Measurements from ENCODE around the gene ARID1B.

ARID1B gene

DNA sequence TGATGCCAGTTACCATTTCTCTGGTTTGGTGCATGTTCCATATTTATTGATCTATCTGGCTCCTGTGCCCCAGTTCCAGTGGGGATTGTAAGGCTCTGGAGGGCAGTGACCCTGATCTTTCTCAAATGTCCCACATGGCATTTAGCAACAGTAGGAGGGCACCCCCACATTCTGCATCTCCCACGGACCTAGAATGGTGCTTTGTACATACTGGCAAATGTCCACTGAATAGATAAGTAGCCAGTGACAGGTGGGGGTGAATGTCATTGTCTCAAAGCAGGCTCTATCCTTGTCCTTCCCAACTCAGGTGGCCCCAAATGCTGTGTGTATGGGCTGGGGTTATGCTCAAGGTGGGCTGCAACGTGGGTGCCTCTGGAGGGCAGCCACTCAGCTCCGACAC is 462.0 kb downstream of the ARID1B start:
- DNase-seq, result no peak

DNA sequence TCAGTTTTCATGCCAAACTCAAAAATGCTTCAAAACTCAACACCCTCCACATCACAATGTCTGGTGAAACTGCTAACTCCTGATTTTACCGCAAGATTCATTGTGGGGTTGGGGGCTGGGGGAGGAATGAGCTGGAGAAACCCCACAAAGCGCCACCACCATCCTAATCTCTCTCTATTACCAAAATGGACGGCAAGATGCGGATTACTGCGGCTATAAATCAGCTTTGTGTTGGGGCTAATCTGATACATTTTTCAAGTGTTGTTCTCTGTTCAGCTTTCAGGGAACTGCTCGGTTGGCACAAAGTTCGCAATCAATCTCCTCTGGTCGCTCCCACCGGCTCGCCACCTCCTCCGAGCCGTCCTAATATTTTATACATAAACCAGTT is 462.5 kb downstream of the ARID1B start:
- DNase-seq, result no peak

DNA sequence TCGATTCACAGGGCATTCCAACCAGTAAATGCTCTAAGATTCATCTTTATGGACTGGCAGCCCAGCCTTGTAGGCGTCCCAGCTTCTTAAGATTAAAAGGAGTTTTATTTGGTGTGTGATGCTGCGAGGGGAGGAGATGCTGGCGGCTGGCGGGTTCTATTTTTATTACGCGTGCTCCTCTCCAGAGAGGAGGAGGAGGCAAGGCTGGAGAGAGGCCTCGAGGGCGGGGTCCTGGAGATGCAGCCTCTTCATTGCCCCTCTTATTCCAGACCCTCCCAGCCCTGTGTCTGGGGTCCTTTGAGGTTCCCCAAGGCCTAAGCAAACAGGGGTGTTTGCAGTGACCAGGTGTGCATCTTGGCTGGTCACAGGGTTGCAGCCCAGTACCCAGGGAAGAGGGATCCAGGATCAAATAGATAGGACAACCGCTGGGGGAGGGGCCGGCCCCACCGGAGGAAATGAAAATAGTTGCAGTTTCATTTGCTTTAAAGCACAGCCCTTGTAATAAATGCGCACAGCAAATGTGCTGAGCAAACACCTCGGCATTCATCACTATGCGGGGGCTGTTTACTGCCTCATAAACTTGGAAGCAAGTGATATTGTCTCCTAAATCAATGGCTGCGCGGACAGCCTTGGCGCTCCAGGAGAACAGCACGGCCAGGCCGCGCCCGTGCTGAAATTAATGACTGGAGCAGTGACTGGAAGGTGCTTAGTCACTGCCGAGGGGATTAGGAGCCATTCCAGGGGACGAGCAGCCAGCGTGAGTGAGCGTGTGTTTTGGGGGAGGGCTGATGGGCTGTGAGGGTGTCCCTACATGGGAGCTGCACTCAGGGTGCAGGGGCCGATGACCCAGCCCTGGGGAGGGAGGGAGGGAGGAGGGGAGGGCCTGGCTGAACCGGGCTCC is 463.1 kb downstream of the ARID1B start:
- DNase-seq, result no peak

DNA sequence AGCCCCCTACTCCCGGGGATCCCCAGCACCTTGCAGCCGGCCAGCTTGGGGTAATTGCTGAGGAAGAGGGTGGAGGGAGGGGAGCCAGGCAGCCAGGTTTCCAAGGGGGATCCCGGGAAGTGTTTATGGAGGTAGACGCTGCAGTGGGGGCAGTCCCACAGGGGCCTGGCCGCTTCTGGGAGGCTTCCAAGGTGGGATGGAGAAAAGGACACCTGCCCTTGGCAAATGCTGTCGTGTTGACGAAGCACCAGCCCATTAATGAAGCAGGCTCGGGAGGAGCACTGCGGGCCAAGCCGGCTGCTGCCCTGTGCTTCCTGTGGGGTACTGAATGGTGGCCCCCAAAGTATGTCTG is 463.8 kb downstream of the ARID1B start:
- DNase-seq, result no peak

DNA sequence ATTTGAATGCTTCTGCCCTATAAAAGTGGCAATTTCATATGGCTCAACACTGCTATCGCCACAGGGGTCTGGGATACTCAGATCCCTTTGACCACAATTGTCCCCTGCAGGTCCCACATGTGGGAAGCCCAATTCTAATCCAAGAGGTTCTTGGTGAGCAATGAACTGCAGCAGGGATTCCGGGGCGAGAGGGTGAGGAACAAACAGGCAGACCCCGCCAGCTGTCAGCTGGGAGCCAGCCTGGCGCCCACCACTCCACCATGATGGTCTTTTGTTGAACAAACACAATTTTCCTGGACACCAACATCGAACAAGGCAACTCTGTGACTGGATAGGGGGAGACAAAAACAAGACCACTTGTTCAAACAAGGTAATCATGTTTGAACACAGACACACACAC is 465.6 kb downstream of the ARID1B start:
- no peak for DNase-seq

DNA sequence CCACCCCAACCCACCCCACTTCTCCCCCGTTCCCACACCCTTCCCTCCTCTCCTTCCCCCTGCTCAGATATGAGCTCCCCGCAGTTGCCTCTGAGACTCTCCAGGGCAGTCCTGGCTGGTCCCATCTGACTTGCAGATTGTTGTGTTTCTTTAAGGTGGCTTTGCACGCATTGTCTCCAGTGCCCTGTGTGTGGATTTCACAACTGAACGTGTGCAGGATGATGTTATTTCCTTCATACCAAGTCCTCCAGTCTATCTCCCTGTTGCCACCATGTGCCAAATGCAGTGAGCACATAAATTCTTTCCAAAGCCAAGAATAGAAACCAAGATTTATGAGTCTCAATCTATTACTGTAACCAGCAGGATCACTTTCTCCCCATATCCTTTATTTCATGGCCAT is 467.0 kb downstream of the ARID1B start:
- DNase-seq, result no peak

DNA sequence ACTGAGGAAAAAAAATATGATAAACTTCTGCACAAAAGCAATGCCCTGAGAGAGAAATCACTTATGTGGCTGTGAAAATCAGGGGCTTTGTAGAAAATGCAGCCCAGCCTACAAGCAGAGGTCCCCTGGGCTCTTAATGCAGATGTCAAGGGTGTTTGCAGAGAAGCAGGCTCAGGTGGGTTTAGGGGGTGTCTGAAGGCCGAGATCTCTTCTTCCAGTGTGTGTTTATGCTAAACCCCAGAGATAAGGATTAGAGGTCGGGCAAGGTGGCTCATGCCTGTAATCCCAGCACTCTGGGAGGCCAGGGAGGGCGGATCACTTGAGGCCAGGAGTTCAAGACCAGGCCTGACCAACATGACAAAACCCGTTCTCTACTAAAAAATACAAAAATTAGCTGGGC is 467.6 kb downstream of the ARID1B start:
- DNase-seq, result no peak

DNA sequence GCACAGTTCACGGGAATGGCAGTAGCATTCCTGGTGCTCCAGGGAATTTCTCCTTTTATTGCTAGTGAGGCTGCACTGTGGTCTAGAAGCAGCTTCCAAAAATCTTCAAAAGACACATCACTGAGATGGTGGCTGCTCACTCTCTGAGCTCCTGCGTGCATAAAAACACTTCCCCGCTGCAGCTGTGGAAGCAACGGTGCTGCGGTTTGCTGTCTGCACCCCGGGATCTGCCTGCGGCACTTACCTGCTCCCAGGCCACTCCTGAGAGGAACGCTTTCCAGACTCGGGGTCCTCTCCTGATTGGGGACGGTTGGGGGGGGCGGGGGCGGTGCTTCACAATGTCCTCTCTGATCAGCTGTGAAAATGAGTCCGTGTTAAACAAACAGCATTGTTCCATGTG is 468.3 kb downstream of the ARID1B start:
- DNase-seq, result no peak

DNA sequence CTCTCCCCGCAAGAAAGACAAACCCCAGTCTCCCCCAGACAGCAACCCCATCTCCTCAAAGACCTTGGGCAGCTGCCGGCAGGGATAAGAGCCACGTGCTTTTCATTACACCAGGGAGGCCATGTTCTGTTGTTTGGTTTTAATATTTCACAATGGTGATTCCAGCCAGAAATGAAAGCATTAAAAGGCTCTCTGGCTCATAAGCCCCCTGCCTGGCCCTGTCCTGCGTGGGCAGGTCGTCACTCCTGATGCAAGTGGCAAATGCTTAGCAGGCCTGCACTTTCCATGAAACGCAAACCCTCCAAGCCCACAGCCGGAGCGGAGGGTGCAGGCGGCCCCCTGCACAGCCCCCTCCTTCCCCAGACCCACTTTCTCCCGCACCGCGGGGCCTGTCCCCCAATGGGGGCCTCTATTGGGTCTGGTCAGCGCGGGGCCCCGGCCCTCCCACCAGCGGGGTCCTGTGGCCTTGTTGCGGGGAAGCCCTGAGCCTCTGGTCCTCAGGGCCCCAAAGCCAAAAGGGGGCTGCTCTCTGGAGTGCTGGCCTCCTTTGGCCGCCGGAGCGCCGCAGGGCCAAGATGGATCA is 469.0 kb downstream of the ARID1B start:
- no peak for DNase-seq

DNA sequence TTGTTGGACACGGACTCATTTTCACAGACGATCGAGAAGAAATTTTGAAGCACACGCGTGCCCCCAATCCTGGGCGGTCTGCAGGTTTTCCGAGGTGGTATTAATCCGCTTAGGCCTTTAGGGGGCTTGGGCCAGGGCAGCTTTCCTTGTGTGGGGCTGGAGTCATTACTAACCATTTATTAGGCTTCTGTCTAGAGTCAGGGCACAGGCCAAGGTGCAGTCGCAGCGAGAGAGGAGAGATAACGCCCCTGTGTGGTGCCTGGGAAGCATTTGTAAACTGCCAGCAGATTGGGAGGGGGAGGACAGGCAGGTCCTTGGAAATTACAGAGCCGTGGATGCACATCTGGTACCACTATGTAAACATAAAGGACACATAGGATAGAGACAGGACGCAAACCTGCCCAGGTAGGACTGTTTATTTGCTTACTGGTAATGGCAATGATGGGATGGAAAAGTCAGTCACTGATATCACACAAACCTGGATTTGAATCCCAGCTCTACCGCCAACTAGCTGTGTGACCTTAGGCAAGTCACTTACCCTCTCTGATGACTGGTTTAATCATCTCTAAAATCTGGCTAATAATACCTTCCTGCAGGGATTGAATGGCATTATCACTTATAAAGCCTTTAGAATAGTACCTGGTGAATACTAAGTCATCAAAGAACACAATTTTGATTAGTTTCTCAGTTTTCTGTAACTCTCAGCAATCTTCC is 469.8 kb downstream of the ARID1B start:
- DNase-seq, result no peak

DNA sequence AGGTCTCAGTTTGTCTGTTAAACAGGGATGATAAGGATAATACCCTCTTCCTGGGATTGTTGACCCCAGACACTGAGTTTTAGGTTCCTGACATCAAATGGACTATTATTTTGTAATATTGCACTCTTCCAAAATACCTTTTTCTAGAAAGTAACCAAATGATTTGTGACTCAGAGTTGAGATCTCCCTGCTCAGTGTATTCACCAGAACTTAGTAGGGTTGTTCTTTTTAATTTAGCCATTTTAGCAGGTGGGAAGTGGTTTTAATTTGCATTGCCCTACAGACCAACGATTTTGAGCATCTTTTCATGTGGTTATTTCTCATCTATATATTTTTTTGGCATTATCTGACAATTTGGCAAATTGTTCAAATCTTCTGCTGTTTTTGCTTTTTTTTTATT is 471.1 kb downstream of the ARID1B start:
- no peak for DNase-seq

DNA sequence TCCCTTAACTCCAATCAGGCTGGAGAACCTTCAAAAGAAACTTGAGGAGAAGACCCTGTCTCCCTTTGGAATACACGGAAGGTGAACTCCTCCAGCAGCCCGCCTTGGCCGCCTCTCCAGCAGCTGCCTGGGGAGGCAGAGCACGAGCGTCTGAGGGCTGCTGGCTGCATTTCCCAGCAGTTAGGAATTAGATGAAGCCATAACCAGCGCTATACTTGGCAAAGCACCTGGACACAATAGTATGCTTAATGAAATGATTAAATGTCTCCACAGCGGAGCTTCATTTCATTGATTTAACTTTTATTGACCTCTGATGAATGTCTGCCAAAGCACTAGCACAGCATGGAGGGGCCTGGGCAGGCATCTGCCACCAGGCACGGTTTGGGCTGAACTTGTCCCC is 472.6 kb downstream of the ARID1B start:
- DNase-seq, result no peak

DNA sequence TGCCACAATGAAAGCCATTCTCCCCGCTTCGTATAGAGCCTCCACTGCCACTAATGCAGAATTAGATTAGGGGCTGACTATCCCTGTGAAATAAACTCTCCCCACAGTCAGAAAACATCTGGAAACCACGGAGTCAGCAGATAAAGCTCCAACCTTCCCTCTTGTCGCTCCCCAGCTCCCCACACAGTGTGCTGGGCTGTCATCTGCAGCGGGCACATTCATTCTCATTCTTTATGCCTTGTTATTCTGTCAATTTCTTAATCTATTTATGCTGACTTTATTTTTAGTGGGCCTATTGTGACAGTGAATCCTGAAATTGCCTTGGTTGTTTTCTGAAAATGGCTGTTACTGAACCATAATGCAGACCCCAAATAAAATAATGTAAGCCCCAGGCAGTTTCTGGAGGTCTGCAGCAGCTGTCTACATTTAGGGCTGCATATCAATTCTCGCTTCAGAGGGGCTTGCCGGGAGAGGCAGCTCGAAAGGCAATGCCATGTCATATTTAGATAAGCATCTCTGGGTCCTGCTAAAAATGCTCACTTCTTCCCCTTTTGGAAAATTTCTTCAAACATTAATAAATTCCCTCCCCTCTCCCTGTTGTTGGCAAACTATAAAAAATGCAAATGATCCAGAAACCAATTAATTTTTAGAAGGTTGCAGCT is 474.5 kb downstream of the ARID1B start:
- no peak for DNase-seq

DNA sequence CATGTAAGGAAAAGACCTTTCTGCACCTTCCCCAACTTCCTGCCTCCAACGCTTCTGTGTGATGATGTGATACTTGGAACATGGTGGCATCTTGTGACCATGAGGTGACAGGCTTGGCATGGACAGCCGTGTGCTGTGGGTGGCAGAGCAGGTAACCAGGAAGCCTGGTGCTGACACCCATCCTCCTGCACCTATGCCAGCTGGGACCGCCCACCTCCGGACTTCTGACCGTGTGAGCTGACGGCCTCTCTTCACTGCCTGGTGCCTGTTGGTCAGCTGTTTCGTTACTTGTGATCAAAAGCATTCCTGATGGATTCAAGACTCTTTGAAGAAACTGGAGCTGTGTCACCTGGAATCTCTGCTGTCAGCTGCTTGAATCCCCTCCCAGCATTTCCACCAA is 475.8 kb downstream of the ARID1B start:
- no peak for DNase-seq

DNA sequence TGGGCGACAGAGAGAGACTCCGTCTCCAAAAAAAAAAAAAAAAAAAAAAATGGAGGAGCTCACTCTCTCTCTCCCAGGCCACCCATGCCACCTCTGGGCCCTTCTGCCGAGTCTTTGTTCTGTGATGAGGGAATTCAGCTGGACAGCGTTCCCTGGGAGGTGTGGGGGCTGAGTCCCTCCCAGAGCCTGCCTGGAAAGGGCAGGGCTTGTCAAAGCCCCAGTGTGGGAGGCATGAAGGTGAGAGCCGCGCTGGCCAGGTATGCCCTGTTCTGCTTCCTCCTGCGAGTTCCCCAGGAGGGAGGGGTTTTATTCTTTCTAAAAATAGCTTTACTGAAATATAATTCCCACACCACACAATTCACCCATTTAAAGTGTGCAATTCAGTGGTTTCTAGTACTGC is 476.5 kb downstream of the ARID1B start:
- no peak for DNase-seq

DNA sequence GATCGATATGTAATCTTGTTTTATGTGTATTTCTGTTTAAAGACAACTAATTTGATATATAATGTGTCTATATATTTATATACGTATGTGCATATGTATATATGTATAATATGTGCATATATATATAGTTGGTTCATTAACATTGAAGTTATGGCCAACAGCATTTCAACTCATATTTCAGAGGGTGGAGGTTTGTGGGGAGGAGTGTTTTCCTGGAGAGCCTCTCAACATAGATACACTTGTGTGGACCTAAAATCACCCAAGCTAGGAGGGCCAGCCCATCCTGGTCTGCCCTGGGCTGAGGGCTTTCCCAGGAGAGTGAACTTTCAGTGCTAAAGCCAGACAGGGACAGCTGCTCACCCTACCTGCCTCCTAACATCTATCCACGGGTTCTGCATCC is 477.4 kb downstream of the ARID1B start:
- DNase-seq, result no peak

DNA sequence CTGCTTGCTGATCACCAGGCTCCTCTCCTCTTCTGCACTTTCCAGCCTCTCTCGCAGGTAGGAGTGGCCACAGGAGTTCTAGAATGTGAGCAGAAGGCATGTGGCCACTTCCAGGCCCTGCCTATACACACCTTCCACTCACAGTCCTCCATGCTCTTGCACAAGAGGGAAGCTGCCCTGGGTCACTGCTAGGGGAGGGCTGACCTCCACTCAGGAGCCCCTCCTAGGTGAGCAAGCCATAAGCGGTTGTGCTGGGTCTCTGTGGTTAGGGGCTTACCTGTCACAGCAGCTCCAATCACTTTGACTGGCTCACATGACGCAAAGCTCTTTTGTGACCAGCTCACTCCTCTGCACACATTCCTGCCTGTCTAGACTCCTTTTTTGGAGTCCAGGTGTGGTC is 477.9 kb downstream of the ARID1B start:
- DNase-seq, result no peak

DNA sequence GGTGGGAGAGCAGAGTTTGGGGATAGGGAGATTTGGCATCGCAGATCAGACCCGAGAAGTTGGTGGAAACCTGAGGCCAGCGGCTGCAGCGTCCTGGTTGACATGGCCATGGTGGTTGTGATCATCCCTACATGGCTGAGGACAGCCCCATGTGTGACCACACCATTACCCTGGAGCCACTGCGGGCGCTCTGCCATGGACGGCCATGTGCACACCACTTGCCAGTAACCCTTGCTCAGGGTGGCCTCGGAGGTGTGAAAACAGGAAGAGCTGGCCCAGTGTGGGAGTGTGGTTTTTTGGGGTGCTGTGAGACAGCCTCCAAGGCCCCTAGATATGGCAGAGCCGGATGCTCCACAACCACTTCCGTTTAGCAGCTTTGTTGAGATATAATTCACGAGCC is 481.7 kb downstream of the ARID1B start:
- peak; percentile 29 for DNase-seq

DNA sequence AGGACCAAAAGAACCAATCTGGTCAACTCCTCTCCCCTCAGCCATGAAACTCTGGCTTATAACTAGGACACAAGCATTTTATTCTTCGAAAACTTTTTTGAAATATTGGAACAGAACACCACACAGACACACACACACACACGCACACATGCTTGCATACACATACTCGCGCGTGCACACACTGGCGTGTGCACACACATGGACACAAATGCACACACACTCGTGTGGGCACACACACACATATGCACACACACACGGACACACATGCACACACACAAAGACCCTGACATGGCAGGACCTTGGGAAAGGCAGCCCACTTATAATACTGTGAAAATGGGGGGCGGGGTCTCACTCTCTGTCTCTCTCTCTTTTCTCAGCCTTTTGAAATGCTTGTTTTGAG is 482.3 kb downstream of the ARID1B start:
- DNase-seq, result no peak

All from activated CD4-positive, alpha-beta T cell treated with anti-CD3 and anti-CD28 coated beads, Interleukin-2, amount 50 U/mL, for 16 hours (primary cell).